ENCODE data around the gene TLCD1.

DNA sequence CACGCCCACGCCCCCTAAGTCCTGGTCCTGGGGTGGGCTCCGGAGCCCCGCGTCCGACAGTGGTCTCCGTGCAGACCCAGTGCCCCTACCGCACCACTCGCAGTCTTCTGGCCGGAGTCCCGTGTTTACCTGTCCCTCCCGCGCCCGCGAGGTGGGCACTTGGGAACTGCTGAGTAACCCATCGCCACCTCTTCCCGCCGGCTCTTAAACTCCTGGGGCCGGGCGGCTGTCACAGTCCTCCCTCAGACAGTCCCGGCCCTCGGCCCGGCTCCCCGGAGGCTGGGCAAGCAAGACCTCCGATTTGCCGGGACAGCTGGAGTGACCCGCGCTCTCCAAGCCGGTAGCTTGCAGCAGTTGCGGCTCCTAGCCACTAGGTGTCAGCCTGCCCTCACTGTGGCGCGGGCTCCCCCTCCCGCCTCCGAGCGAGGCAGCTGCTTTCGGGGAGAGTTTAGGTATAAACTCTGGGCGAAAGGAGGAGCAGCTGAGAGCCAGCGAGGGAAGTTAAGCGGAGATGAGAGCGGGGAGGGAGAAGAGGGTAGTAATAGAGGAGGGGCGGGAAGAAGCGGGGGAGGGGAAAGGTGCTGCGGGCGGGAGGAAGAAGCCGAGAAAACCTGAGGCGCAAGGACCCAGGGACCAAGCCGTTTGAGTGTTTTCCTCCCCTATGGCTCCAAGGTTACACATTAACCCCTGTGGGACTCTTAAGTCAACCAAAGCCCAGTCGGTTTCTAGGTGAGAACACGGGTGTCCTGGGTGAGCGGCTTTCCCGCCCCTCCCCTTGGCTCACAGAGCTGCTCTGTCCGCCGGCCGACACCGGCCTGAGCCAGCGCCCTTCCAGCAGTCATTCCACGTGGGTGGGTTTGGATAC is 826 bp upstream of the TLCD1 start:
- no peak for TF ChIP-seq EZH2 (IDR thresholded peaks at IDR 0.05; ENCODE audit: insufficient read depth, poor library complexity, severe bottlenecking)
- no peak for TF ChIP-seq EZH2phosphoT487 (IDR thresholded peaks at IDR 0.05; ENCODE audit: insufficient read depth, low read depth)

All from GM23248 (cell line).